IPS-NIHi11 (cell line): ENCODE results near the gene SARM1.
A peak's percentile ranks its signal among the peaks of the same experiment; 100 is the strongest.

Source experiments
- DNase-seq: peaks from one replicate; pipeline ENCODE4 v3.0.0; 2012; ENCODE audit warnings: mixed read lengths, low spot score

SARM1 gene

GRCh38 chr17:28395968-28396367 is 24.5 kb downstream of the SARM1 start:
- no peak for DNase-seq

- DNase-seq: no peak
These were observed 25.2 kb downstream of the SARM1 start for GRCh38 chr17:28396635-28397239.

GRCh38 chr17:28397275-28397674 is 25.8 kb downstream of the SARM1 start:
- DNase-seq: no peak

GRCh38 chr17:28397687-28398279 is 26.3 kb downstream of the SARM1 start:
- DNase-seq: no peak

- DNase-seq: no peak
These were observed 26.9 kb downstream of the SARM1 start for GRCh38 chr17:28398280-28398981.

- DNase-seq: no peak
These were observed 28.3 kb downstream of the SARM1 start for GRCh38 chr17:28399808-28400207.

- peak; percentile 29 for DNase-seq
These were observed 30.7 kb downstream of the SARM1 start for GRCh38 chr17:28402224-28402630.

GRCh38 chr17:28402844-28403243 is 31.4 kb downstream of the SARM1 start:
- no peak for DNase-seq

- no peak for DNase-seq
These were observed 32.5 kb downstream of the SARM1 start for GRCh38 chr17:28404007-28404406.

GRCh38 chr17:28404461-28404811 is 32.9 kb downstream of the SARM1 start:
- DNase-seq: no peak

- no peak for DNase-seq
These were observed 33.5 kb downstream of the SARM1 start for GRCh38 chr17:28404812-28405570.

GRCh38 chr17:28405632-28406472 is 34.4 kb downstream of the SARM1 start, which contains the start of gene SLC46A1:
Gene SLC46A1 (minus strand): TSS chr17:28406212. CDS start chr17:28406114, 98 bp downstream.
- DNase-seq: peak; percentile 79

GRCh38 chr17:28406473-28406814 is 35.0 kb downstream of the SARM1 start:
- peak; percentile 41 for DNase-seq

GRCh38 chr17:28407130-28407973 is 35.9 kb downstream of the SARM1 start:
- DNase-seq: peak; percentile 65

- DNase-seq: peak; percentile 71
These were observed 36.4 kb downstream of the SARM1 start for GRCh38 chr17:28407974-28408306.

- no peak for DNase-seq
These were observed 40.6 kb downstream of the SARM1 start for GRCh38 chr17:28412099-28412498.

- DNase-seq: no peak
These were observed 42.3 kb downstream of the SARM1 start for GRCh38 chr17:28413804-28414203.

GRCh38 chr17:28415886-28416285 is 44.4 kb downstream of the SARM1 start:
- DNase-seq: no peak

GRCh38 chr17:28416703-28417311 is 45.3 kb downstream of the SARM1 start:
- peak; percentile 79 for DNase-seq

- no peak for DNase-seq
These were observed 50.4 kb downstream of the SARM1 start for GRCh38 chr17:28421787-28422305.
